ENCODE data around the gene PXDN.
"Not testable (repeated sequence)": the region's sequence is repeated elsewhere in the genome, so short reads cannot be mapped to it uniquely, and the experiment has no call there.

Gene PXDN

DNA sequence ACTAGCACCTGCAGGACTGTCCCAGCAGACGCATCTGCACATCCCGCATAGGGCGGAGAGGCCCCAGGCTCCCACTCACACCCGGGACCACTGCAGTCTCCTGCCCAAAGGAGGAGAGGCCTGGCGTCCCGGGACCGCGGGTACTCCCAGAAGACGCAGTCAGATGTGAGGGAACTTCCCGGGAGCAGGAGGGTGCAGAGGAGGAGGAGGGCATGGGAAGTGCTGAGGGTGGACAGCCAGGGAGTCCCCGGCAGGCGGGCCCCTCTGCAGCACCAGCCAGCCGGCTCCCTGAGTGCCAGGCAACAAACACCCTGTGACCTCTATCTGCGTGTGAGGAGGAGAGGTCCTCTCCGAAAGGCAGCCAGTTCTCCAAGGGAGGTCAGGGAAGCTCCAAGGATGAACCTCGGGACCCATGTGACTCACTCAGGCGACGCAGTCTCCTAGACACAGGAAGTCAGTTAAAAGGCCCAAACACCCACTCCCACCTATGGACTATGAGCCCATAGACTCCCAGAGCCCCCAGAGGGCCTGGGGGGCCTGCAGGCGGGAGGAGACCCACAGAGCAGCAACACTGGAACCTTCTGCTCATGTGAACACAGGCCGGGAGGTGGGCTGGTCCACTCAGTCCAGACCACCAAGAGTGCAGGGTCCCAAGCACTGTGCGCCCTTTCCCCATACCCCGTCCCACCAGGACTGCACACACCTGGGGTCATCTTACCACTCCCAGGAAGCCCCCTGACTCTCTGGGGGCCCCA is 4.2 kb downstream of the PXDN start:
- no peak for DNase-seq

DNA sequence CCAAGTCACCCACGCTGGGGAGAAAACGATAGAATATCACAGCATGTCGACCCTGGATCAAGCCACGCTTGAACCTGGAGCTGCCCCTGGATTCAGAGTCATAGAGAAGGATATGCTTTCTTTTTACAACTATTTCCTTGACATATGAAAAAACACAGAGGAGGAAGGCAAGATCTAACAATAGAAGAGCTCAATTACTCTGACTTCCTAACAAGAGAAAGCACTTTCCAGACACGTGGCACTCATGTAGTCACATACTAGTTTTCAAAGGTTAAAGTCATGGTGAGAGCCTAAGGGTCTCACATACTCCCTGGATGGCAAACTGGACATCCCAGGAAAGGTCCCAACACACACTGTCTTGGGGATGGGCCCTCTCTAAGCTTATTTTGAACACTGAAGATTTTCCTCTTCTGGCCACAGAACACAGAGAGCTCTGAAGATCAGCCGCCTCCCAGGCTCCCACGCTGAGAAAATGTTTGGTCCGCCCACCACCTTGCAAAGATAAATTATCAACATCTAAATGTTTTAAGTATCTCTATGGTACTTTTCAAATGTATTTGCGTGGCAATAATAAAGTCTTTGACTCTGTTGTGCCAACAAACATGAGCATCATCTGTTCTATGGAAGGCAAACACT is 4.9 kb downstream of the PXDN start:
- DNase-seq: no peak

DNA sequence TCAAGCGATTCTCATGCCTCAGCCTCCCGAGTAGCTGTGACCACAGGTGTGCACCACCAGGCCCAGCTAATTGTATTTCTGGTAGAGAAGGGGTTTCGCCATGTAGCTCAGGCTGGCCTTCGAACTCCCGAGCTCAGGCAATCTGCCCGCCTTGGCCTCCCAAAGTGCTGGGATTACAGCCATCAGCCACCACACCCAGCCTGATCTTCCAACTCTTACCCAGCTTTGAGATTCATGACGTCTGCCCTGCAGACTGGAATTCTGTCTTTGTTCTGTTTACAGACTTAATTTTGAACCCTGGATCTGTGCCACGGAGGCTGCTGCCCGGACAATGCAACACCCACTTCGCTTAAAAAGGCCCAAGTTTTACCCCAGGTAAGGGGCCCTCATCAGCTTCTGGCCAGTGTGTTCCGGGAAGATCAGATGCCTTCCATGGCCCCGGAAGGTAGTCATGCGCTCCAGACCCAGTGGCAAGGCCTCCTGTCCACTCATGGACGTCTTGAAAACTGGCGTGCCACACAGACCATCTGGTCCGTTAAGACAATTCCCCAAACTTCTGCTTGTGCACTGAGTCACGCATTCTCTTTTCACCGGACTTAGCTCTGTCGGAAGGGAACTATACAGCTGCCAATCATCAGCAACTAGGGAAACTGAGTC is 5.5 kb downstream of the PXDN start:
- no peak for DNase-seq

DNA sequence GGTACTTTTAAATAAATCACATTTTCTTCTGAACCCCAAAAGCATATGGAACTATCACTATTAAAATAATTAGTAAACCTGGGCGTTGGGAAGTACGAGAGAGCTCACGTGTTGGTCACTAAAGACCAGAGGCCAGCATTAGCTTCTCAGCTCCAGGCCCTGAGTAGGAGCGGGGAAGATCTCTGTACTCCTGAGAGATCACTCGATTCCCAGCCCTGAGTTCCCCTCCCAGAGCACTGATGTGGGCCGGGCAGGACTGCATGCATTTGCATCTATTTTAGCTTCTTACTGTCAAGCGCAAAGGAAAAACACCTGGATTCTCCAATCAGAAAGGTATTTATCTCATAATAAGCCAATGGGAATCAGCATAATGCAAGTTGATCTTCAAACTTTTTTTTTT is 6.2 kb downstream of the PXDN start:
- DNase-seq: no peak

DNA sequence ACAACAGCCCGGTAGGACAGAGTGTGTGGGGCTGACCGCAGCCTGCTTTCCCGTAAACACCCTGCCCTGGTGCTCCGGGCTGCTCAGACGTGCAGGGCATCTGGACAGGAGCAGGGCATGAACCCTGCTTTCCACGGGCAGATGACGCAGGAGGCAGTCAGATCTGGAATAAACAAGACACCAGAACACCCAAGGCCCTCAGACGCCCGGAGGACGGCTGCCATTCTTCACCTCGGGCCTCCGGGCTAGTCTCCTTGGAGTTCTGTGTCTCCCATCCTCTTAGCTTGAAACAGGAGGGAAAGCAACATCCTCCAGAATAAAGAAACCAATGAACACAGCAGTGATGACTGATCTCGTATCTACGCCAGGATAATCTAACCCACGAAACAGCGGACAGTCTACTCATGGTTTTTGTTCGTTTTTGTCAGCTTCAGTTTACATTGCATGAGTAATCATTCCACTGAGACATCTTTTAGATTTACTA is 7.3 kb downstream of the PXDN start:
- no peak for DNase-seq

DNA sequence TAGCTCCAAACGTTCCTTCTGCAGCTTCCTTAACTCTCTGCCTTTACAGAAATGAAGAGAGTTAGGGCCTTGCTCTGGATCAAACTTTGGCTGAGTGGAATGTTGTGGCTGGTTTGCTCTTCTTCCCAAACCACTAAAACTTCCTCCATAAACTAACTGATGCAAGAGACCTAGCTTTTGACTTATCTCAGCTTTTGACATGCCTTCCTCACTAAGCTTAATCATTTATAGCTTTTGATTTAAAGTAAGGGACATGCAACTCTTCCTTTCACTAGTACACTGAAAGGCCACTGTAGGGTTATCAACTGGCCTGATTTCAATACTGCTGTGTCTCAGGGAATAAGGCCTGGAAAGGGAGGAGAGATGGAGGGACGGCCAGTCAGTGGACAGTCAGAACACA is 8.3 kb downstream of the PXDN start:
- DNase-seq: no peak

DNA sequence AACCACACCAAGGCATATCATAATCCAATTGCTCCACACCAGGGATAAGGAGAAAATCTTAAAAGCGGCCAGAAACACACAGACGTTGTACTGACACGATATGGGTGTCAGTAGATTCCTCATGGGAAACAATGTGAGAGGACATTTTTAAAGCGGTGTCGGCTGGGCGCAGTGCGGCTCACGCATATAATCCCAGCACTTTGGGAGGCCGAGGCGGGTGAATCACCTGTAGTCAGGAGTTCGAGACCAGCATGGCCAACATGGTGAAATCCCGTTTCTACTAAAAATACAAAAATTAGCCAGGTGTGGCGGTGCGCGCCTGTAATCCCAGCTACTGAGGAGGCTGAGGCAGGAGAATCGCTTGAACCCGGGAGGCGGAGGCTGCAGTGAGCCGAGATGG is 11.0 kb downstream of the PXDN start:
- DNase-seq: not testable (repeated sequence)

DNA sequence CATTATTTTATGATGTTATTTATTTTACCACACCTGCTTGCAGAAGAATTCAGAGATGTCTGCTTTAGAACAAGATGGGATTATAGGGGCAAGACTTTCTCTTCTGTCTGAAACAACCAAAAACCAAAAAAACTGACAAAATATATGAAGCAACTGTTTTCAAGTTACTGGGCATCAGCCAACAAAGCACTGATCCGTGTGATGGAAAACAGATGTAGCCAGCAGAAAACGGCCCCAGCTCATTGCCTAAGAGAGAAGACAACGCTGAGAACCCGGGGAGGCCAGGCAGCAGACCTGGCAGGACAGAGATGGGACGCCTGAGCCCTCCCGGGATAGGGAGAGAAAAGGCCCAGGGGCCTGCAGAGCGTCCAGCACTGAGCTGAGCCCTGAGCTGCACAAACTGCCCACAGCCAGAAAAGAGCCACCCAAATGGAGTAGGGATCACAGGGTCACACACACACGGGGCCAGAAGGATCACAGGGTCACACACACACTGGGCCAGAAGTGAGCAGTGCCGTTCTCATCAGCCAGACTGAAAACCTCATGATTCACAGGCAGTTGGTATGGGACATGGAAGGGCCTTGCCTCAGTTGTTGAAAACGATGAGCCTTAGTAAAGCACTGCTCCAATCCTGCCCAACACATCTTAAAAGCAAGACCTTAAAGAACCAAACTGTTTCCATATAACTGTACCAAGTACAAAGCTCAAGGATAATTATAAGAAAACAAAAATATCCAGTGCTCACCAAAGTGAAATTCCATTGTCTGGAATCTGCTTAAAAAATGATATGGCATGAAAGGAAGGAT is 12.1 kb downstream of the PXDN start:
- DNase-seq: no peak

DNA sequence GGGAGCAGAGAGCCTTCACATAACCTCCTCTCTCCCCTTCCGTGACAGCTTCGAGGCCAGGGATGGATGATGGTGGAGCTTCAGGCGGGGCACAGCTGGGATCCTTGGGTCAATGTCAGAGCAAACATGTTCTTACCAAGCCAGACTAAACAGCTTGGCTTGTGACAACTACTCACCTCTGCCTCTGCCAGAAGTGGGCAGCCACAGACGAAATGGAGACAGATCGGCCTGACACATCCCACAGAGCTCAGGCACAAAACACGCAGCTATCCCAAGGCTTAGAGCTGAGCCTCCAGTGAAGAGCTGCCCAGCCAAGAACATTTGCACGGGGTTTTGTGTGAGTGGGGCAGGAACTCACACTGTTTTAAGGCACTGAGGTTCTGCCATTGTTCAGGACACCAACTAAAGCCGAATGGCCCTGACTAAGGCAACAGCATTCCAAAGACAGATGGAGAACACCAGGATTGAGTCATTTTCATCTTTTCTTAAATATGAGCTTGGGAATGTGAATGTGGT is 12.8 kb downstream of the PXDN start:
- no peak for DNase-seq

DNA sequence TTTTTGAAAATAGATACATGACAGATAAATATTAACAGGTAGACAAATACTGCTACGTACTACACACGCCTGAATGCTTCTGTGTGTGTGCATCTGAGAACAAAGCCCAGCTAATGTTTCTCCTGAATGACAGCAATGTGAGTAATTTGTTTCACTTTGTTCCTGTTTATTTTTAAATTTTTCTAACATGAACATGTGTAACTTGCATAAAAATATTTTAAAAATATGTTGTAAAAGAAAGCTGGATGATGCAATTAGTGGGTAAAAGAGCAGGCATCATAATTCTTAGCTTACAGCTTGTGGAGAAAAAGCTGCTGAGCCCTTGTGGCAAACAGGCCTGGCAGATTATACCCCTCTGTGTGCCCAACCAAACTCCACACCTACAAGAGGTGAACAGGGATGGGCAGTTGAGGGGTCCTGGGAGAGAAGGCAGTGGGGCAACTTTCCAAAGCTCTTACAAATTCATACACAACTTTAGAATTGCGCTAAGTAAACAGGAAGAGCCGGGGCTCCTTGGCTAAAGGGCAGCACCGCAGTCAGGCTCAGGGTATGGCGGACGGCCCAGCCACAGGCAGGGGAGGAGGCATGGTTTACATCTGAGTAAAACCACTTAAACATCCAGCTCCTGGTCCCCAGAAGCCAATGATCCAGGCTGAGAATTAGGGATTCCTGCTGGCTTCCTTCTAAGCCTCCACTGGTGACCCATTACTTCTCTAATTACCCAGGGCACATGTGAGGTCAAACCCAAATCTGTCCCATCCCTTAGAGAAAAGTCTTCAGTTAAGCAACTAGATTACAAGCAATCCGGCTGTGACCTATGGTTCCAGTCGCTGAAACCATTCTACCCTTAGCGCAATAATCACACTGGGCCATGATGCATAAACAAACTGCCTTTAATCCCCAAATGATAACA is 14.0 kb downstream of the PXDN start:
- no peak for DNase-seq

DNA sequence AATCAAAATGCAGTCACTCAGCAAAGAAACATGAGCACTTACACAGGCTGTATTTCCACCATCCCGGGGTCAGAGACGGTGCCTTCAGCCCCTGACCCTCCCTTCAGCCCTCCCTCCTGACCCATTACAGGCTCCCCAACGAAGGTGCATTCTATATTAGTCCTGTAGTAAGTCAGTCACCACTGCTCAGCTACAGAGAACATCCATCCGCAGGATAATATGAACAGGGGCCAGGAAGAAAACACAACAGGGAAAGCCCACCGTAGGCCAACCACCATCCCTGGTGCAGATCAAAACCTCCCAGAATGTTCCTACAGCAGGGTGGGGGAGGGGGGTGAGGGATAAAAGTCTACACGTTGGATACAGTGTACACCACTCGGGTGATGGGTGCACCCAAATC is 15.1 kb downstream of the PXDN start:
- no peak for DNase-seq

DNA sequence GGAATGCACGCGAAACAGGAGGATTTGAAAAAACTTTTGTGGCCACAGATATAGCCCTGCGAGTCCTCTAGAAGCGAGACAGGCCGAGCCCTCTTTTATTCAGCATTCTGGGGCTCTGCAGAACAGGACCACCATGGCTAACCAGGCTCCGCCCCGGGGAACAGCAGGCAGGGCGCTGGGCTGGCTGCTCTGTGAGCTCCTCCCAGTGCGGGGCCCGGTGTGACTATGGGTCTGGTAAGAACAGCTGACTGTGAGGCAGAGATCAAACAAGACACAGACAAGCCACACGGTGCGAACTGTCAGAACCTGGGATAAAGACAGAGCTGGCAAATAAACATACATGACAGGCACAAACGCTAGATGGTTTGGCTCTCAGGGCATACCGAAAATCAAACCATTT is 15.5 kb downstream of the PXDN start:
- no peak for DNase-seq

DNA sequence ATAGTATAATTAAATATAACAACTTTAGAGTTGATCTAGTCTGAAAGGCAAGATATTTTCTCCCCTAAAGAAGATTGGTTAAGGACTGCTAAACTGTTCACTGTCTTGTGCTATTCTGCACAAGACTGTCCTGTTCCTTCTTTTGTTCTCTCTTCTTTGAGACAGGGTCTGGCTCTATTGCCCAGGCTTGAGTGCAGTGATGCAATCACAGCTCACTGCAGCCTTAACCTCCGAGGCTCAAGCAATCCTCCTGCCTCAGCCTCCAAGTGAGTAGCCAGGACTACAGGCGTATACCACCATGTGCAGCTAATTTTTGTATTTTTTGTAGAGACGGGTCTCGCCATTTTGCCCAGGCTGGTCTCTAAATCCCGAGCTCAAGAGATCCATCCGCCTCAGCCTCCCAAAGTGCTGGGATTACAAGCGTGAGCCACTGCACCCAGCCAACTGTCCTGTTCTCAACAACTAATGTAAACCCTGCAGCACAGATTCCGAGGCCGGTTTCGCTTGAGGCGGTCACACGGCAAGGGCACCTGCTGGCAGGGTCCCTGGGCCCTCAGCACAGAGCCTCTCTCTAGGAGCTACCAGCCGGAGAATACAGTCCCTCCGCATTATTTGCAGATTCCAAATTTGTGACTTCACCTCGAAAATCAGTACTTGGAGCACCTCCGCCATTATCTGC is 16.4 kb downstream of the PXDN start:
- DNase-seq: no peak

DNA sequence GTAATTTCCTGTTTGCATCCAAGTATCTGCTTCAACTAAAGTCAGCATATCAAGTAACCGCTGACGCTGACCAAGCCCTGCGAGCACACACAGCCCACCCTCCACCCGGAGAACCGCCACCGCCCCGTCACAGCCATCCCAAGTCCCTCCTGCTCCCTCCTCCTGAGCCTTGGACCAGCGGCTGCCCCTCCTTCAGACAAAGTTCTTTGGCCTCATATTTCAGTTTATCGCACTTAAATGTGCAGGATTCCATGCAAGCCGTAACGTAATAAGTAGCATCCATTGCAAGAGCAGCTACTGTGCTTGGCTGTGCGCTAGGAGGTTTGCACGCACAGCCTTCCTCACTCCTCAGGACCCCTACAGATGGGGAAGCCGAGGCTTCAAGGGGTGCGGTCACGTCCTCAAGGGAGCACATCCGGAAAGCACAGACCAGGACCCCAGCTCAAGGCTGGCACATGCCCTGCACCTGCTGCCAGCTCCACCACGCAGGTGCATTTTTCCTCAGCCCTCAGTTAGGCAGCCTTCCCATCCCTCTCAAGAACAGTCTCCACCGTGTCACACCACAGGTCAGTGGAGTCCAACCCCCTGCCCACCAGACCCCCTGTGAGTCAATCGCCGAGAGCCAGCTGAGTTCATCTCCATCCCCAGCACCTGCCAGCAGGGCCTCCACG is 17.1 kb downstream of the PXDN start:
- DNase-seq: no peak

DNA sequence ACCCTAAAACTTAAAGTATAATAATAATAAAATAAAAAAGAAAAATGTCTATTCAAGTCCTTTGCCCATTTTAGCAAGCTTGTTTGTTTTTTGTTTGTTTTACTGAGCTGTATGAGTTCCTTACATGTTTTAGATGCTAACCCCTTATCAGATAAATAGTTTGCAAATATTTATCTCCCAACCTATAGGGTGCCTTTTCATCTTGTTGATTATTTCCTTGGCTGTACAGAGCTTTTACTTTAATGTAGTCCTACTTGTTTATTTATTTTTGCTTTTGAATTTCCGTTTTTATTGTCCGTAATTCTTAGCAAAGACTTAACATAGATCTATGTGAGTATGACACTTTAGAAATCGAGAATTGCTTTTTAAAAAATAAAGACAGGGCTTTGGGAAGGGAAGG is 17.8 kb downstream of the PXDN start:
- no peak for DNase-seq

DNA sequence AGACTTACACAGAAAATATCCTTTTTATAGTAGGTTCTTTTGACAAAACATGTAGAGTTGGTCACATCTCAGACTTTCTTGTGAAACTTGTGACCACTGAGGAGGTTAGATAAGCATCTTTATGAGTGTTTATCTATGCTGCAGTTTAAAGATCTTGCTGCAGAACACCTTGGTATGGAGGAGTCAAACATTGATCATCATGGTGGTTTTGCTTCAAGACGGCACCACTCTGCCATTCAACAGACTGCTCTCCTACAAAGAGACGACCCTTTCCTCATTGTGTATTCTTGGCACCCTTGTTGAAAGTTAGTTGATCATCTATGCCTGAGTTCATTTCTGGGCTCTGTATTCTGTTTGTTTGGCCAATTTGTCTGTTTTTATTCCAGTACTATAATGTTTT is 20.0 kb downstream of the PXDN start:
- DNase-seq: not testable (repeated sequence)

DNA sequence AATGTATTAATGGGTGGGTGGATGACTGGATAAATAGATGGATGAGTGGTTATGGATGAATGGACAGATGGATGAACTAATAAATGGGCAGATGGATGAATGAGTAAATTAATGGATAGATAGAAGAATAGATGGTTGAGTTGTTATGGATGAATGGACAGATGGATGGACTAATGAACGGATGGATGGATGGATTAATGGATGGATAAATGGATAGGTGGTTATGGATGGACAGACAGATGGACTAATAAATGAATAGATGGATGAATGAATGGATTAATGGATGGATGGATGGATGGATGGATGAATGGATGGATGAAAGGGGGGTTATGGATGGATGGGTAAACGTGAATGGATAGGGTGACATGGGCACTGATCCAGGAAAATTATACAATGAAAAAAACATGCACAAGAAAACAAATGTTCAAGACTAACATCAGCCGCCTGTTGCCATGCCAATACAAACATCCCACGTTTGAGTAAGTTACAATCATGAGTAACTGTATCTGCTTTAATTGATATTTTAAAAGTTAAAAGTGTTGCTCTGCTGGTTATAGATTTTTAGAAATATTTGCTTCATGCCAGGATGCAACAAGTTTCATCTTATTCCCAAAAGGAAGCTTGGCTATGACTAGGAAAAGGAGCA is 20.8 kb downstream of the PXDN start:
- no peak for DNase-seq

DNA sequence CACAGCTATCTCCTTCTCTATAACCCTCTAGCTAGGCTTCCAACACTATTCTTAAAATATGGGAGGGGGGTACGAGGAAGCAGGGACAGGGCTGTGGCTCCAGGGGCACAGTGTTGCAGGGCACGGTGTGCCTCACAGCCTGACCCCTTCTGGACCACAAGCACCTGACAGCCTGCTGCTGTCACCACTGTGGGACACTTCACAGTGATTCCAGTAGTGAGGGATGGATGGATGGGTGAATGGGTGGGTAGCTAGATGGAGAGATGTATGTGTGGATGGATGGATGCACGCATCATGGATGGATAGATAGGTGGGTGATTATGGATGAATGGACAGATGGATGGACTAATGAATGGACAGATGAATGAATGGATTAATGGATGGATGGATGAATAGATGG is 21.6 kb downstream of the PXDN start:
- DNase-seq: no peak

DNA sequence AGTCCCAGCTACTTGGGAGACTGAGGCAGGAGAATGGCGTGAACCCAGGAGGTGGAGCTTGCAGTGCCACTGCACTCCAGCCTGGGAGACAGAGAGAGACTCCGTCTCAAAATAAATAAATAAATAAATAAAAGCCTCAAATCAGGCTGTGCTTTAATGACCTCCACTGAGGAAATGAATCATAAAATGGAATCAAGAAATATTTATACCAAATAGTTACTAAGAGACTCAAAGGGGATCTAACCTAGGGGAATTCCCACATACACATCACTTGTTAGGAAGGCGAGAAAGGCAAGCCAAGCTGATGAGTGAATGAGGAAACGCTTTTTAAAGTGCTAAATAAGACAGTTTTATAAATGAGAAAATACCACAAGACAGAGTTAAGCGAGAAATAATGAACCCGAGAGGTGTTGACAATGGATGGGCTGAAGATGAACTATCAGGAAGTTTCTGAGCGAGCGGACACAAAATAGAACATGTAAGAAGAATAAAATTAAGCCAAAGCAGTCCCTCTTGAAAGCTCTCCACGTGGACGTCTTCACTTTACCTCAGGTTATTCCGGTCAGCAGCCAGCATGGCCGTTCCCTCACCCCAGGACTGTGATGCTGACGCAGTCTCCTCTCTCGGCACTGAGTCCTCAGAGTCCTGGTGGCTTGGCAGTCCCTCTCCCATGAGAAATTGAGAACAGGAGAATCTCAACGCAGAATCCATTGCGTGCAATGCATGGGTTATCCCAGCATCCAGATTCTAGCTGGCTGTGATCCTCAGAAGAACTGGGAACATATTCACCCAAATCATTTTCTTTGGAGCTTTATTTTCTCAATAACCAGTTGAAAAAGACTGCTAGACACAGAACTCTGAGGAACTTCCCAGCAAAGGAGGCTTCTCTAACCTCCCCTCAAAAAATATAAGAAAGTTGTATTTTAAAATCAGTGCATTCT is 22.3 kb downstream of the PXDN start:
- DNase-seq: no peak
